HCT116 (cell line): ENCODE data around the gene OPCML. TPM values are rescaled to one million over a fixed set of nuclear protein-coding genes. Genes with fewer than 3 reads are reported as not detected.

Experiments used
- ATAC-seq: fragments of 200-7000 bp; cut with Tn5 transposase; 2 replicates; pipeline ENCODE4 v1.9.1; 2020; ENCODE audit warnings: mild to moderate bottlenecking, moderate library complexity
- BruUV-seq: library from RNA; stranded (reverse); fragments of 400-500 nt; replicated peaks from 2 replicates; lab custom pipeline; 2021; lab: Mats Ljungman, UMichigan
- CTCF ChIA-PET: fragments of 300-600 bp; sonication (Branson Sonifier 250); formaldehyde crosslinking; loops from one replicate; lab custom pipeline; 2021; ENCODE audit warnings: antibody characterized with exemption; lab: Charles Lee
- POLR2A ChIA-PET: fragments of 300-600, 350-600 bp; sonication (Branson Sonifier 250); formaldehyde crosslinking; loops from one replicate; lab custom pipeline; 2021; ENCODE audit warnings: antibody characterized with exemption; lab: Charles Lee
- RAD21 ChIA-PET, 2 experiments: fragments of 300-600 bp; sonication (Branson Sonifier 250); formaldehyde crosslinking; loops; one replicate each; lab custom pipeline; 2023; ENCODE audit warnings: low total read pairs in 2 of 2; ENCODE audit not compliant: uncharacterized antibody in 2 of 2, unreplicated experiment in 2 of 2, low non-redundant PET in 1 of 2; lab: Charles Lee
- DNase-seq: peaks from one replicate; pipeline ENCODE4 v3.0.0-alpha.2; 2010; ENCODE audit warnings: low read depth, low spot score
- H2AFZ ChIP-seq: fragments of 200-600 bp; shearing (Covaris generic), sonication (generic); 2 replicates; pipeline ENCODE4 v1.6.1; 2017; ENCODE audit warnings: low read depth, mixed run types, mixed read lengths, antibody characterized with exemption, low read length; ENCODE audit not compliant: poor library complexity, severe bottlenecking
- H3K27ac ChIP-seq: 2 replicates; pipeline ENCODE4 v1.5.1; 2012; ENCODE audit warnings: low read depth, low read length
- H3K27me3 ChIP-seq: fragments of 200-600 bp; sonication (generic); 2 replicates; pipeline ENCODE4 v1.6.1; 2016; ENCODE audit warnings: mixed run types, low read length, mixed read lengths; ENCODE audit not compliant: insufficient read depth
- H3K36me3 ChIP-seq, 2 experiments: fragments of 200-500 bp in 1 of 2; fragments of 200-600 bp in 1 of 2; sonication (Bioruptor generic) in 1 of 2; sonication (generic) in 1 of 2; 2 replicates each; pipeline versions ENCODE4 v1.5.1 to v1.6.1; 2014 to 2016; ENCODE audit warnings: low read length in 2 of 2, inconsistent platforms in 1 of 2, mixed read lengths in 1 of 2, mixed run types in 1 of 2; ENCODE audit not compliant: insufficient read depth in 2 of 2, control insufficient read depth in 1 of 2
- H3K4me1 ChIP-seq, 2 experiments: fragments of 200-600 bp in 1 of 2; sonication (generic) in 1 of 2; 2 replicates each; pipeline versions ENCODE4 v1.5.1 to v1.6.1; 2012 to 2017; ENCODE audit warnings: low read length in 2 of 2, inconsistent platforms in 1 of 2, mild to moderate bottlenecking in 1 of 2, mixed read lengths in 1 of 2, mixed run types in 1 of 2, moderate library complexity in 1 of 2; ENCODE audit not compliant: insufficient read depth in 2 of 2, control insufficient read depth in 1 of 2
- H3K4me2 ChIP-seq: fragments of 200-600 bp; sonication (generic); 2 replicates; pipeline ENCODE4 v1.6.1; 2017; ENCODE audit warnings: mixed run types, low read length, mixed read lengths
- H3K4me3 ChIP-seq, 2 experiments: fragments of 200-600 bp in 1 of 2; sonication (generic) in 1 of 2; replicated peaks in 1 of 2; 2 replicates each; pipeline ENCODE4 v1.5.1; 2011 to 2016; ENCODE audit warnings: low read length in 2 of 2, control low read depth in 1 of 2, low read depth in 1 of 2, mild to moderate bottlenecking in 1 of 2, mixed read lengths in 1 of 2, mixed run types in 1 of 2
- H3K79me2 ChIP-seq: fragments of 200-600 bp; sonication (generic); 2 replicates; pipeline ENCODE4 v1.6.1; 2017; ENCODE audit warnings: mild to moderate bottlenecking, mixed run types, low read length, moderate library complexity, mixed read lengths; ENCODE audit not compliant: insufficient read depth
- H3K9ac ChIP-seq: fragments of 200-600 bp; sonication (generic); 2 replicates; pipeline ENCODE4 v1.6.1; 2016; ENCODE audit warnings: low read length, mixed read lengths
- H3K9me2 ChIP-seq: fragments of 200-600 bp; sonication (generic), shearing (Covaris generic); 2 replicates; pipeline ENCODE4 v1.6.1; 2017; ENCODE audit warnings: mixed run types, mild to moderate bottlenecking, moderate library complexity; ENCODE audit not compliant: insufficient read depth
- H3K9me3 ChIP-seq, 2 experiments: fragments of 200-500 bp in 1 of 2; fragments of 200-600 bp in 1 of 2; sonication (Bioruptor generic) in 1 of 2; sonication (generic) in 1 of 2; 2 replicates each; pipeline ENCODE4 v1.6.1; 2014 to 2017; ENCODE audit warnings: low read length in 2 of 2, mixed read lengths in 2 of 2, inconsistent platforms in 1 of 2, low read depth in 1 of 2, mild to moderate bottlenecking in 1 of 2, mixed run types in 1 of 2, moderate library complexity in 1 of 2; ENCODE audit not compliant: control insufficient read depth in 1 of 2, insufficient read depth in 1 of 2
- H4K20me1 ChIP-seq: fragments of 200-600 bp; sonication (generic), shearing (Covaris generic); 2 replicates; pipeline ENCODE4 v1.6.1; 2017; ENCODE audit warnings: mixed run types, mild to moderate bottlenecking, moderate library complexity; ENCODE audit not compliant: insufficient read depth
- CBX3 ChIP-seq: IDR thresholded peaks from 2 replicates; pipeline ENCODE4 v1.6.1; 2012; ENCODE audit warnings: low read depth
- CEBPB ChIP-seq: IDR thresholded peaks from 2 replicates; pipeline ENCODE4 v1.6.1; 2012; ENCODE audit warnings: low read depth
- EZH2 ChIP-seq: fragments of 200-600 bp; sonication (generic); IDR thresholded peaks from 2 replicates; pipeline ENCODE4 v1.6.1; 2017; ENCODE audit warnings: antibody characterized with exemption, mixed run types
- FOSL1 ChIP-seq: IDR thresholded peaks from 2 replicates; pipeline ENCODE4 v1.6.1; 2012; ENCODE audit warnings: low read depth
- RAD21 ChIP-seq: IDR thresholded peaks from 2 replicates; pipeline ENCODE4 v1.6.1; 2012; ENCODE audit warnings: low read depth, mild to moderate bottlenecking
- TCF7L2 ChIP-seq: IDR thresholded peaks from 2 replicates; pipeline ENCODE4 v1.7.0; 2011; ENCODE audit warnings: borderline replicate concordance, inconsistent platforms; ENCODE audit not compliant: insufficient read depth, insufficient read length; ENCODE audit errors: extremely low read depth
- YY1 ChIP-seq: IDR thresholded peaks from 2 replicates; pipeline ENCODE4 v1.6.1; 2011; ENCODE audit warnings: low read length, low read depth, moderate library complexity, mild to moderate bottlenecking; ENCODE audit not compliant: insufficient replicate concordance; ENCODE audit errors: extremely low read depth
- ZFX ChIP-seq: fragments of 450-650 bp; IDR thresholded peaks from 2 replicates; pipeline ENCODE4 v1.6.1; 2017
- intact Hi-C: fragments of 100-400 bp; cut with micrococcal nuclease; formaldehyde crosslinking; loops from 2 replicates; pipeline ENCODE4 v1.10.0; 2022
- total RNA-seq: library from RNA; stranded (reverse); gene quantifications from one replicate; pipeline ENCODE4 v1.2.1, GENCODE V29; 2021; ENCODE audit not compliant: unreplicated experiment
- TF ChIP-seq, protein P1 (sequence below), 3 experiments: fragments of 200-600 bp in 1 of 3; sonication (generic) in 1 of 3; IDR thresholded peaks in 2 of 3; conservative IDR thresholded peaks in 1 of 3; 2 replicates each; pipeline ENCODE4 v1.5.1; 2012 to 2017; ENCODE audit warnings: low read depth in 2 of 3, low read length in 2 of 3, antibody characterized with exemption in 1 of 3, borderline replicate concordance in 1 of 3, control low read depth in 1 of 3, mild to moderate bottlenecking in 1 of 3, mixed read lengths in 1 of 3, mixed run types in 1 of 3, moderate library complexity in 1 of 3; ENCODE audit not compliant: insufficient read depth in 1 of 3
- TF ChIP-seq, protein P2 (sequence below): IDR thresholded peaks from 2 replicates; pipeline ENCODE4 v1.6.1; 2012
- TF ChIP-seq, protein P3 (sequence below): IDR thresholded peaks from 2 replicates; pipeline ENCODE4 v1.6.1; 2011; ENCODE audit warnings: mild to moderate bottlenecking, low read length, moderate library complexity; ENCODE audit not compliant: insufficient replicate concordance; ENCODE audit errors: extremely low read depth
- TF ChIP-seq, protein P4 (sequence below): IDR thresholded peaks from 2 replicates; pipeline ENCODE4 v1.6.1; 2012

The OPCML gene
- total RNA-seq, 1 experiment from 2014 or later, result not detected

DNA sequence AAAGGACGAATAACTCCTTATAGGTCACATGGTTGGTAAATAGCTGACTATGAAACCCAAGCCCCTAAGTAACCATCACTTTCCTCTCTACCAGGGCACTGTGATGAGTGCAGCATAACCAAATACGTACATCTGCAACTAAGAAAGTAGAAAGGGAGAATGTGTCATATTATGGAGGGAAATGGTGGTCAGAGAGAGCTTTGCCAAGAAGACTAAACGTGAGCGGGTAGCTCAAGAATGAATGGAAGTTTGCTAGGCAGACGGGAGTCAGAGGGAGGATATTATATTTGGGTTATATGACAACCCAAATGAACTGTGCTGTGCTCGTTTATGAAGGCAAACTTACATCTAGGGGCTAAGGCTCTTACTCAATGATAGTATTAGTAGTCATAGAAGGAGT lies 537.3 kb downstream of the OPCML start:
- H4K20me1 ChIP-seq, result no peaks in the 10 kb centered on the region
- no TSS peak for BruUV-seq
- DNase-seq (no peak), ATAC-seq (no peak)
- POLR2A ChIA-PET, result no interaction called here
- intact Hi-C loops, result no loop called here
- H3K9me3 ChIP-seq, result peaks cover 6 to 19% of the 10 kb centered on the region in 2 experiments; a peak in 2 of 4 replicates
- CTCF ChIA-PET, result no interaction called here
- RAD21 ChIA-PET, result no interaction called here
- no peaks in the 10 kb centered on the region for H3K4me1 ChIP-seq
- H3K79me2 ChIP-seq, result no peaks in the 10 kb centered on the region
- H3K27me3 ChIP-seq, result no peaks in the 10 kb centered on the region
- H3K4me2 ChIP-seq, result no peak overlapping the region
- H3K36me3 ChIP-seq, result no peaks in the 10 kb centered on the region
- H3K27ac ChIP-seq, result no peak overlapping the region
- no peak for TF ChIP-seq RAD21
- no peak for TF ChIP-seq YY1
- TF ChIP-seq, protein P1, sequence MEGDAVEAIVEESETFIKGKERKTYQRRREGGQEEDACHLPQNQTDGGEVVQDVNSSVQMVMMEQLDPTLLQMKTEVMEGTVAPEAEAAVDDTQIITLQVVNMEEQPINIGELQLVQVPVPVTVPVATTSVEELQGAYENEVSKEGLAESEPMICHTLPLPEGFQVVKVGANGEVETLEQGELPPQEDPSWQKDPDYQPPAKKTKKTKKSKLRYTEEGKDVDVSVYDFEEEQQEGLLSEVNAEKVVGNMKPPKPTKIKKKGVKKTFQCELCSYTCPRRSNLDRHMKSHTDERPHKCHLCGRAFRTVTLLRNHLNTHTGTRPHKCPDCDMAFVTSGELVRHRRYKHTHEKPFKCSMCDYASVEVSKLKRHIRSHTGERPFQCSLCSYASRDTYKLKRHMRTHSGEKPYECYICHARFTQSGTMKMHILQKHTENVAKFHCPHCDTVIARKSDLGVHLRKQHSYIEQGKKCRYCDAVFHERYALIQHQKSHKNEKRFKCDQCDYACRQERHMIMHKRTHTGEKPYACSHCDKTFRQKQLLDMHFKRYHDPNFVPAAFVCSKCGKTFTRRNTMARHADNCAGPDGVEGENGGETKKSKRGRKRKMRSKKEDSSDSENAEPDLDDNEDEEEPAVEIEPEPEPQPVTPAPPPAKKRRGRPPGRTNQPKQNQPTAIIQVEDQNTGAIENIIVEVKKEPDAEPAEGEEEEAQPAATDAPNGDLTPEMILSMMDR (IDR thresholded peaks at IDR 0.05 in 2 of 3, conservative IDR thresholded peaks at IDR 0.05 in 1 of 3; ENCODE audit: borderline replicate concordance in 1 of 3, insufficient read depth in 1 of 3, low read depth in 2 of 3, low read length in 2 of 3), result no peak
- TF ChIP-seq TCF7L2, result no peak
- no peak for TF ChIP-seq CEBPB
- TF ChIP-seq FOSL1, result no peak
- TF ChIP-seq EZH2, result no peak
- TF ChIP-seq, protein P2, sequence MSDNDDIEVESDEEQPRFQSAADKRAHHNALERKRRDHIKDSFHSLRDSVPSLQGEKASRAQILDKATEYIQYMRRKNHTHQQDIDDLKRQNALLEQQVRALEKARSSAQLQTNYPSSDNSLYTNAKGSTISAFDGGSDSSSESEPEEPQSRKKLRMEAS, result no peak
- TF ChIP-seq, protein P3, sequence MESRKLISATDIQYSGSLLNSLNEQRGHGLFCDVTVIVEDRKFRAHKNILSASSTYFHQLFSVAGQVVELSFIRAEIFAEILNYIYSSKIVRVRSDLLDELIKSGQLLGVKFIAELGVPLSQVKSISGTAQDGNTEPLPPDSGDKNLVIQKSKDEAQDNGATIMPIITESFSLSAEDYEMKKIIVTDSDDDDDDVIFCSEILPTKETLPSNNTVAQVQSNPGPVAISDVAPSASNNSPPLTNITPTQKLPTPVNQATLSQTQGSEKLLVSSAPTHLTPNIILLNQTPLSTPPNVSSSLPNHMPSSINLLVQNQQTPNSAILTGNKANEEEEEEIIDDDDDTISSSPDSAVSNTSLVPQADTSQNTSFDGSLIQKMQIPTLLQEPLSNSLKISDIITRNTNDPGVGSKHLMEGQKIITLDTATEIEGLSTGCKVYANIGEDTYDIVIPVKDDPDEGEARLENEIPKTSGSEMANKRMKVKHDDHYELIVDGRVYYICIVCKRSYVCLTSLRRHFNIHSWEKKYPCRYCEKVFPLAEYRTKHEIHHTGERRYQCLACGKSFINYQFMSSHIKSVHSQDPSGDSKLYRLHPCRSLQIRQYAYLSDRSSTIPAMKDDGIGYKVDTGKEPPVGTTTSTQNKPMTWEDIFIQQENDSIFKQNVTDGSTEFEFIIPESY, result no peak
- no peak for TF ChIP-seq ZFX
- TF ChIP-seq, protein P4, sequence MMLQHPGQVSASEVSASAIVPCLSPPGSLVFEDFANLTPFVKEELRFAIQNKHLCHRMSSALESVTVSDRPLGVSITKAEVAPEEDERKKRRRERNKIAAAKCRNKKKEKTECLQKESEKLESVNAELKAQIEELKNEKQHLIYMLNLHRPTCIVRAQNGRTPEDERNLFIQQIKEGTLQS, result no peak
- no peak for TF ChIP-seq CBX3
- no peak overlapping the region for H3K4me3 ChIP-seq
- H3K9me2 ChIP-seq, result no peaks in the 10 kb centered on the region
- no peak overlapping the region for H2AFZ ChIP-seq
- H3K9ac ChIP-seq, result no peak overlapping the region
